HepG2 (cell line): ENCODE results near the gene RNF114. TPM values are rescaled to one million over a fixed set of nuclear protein-coding genes. Genes with fewer than 3 reads are reported as not detected.
A peak's percentile ranks its signal among the peaks of the same experiment; 100 is the strongest.

Source experiments
- EP300 ChIP-seq, 3 experiments: sonication (generic) in 1 of 3; formaldehyde crosslinking in 1 of 3; IDR thresholded peaks; 2 replicates each; pipeline versions ENCODE4 v1.5.1 to v1.6.1; 2011 to 2020; ENCODE audit warnings: low read depth in 2 of 3, low read length in 2 of 3, borderline replicate concordance in 1 of 3, improper control_type of control experiment in 1 of 3, mild to moderate bottlenecking in 1 of 3, missing genetic modification reagents in 1 of 3, moderate library complexity in 1 of 3
- FOXA1 ChIP-seq, 2 experiments: fragments of 450-650 bp in 1 of 2; sonication (generic) in 1 of 2; formaldehyde crosslinking in 1 of 2; IDR thresholded peaks; 2 replicates each; pipeline versions ENCODE4 v1.4.0 to v1.6.1; 2016 to 2020; ENCODE audit warnings: missing genetic modification reagents in 1 of 2
- FOXK1 ChIP-seq: sonication (generic); formaldehyde crosslinking; IDR thresholded peaks from 2 replicates; pipeline ENCODE4 v1.4.0; 2020; ENCODE audit warnings: low read depth, missing genetic modification reagents, borderline replicate concordance
- HNF4G ChIP-seq, 2 experiments: sonication (generic) in 1 of 2; formaldehyde crosslinking in 1 of 2; IDR thresholded peaks; 2 replicates each; pipeline versions ENCODE4 v1.4.0 to v1.6.1; 2011 to 2020; ENCODE audit warnings: borderline replicate concordance in 2 of 2, low read depth in 2 of 2, mild to moderate bottlenecking in 2 of 2, low read length in 1 of 2, missing genetic modification reagents in 1 of 2, moderate library complexity in 1 of 2
- KAT8 ChIP-seq: IDR thresholded peaks from 2 replicates; pipeline ENCODE4 v1.6.1; 2016; ENCODE audit warnings: missing genetic modification reagents, missing compliant biosample characterization
- KLF11 ChIP-seq: IDR thresholded peaks from 2 replicates; pipeline ENCODE4 v1.6.1; 2016; ENCODE audit warnings: missing compliant biosample characterization
- KMT2B ChIP-seq: IDR thresholded peaks from 2 replicates; pipeline ENCODE4 v1.6.1; 2016; ENCODE audit warnings: missing genetic modification reagents, missing compliant biosample characterization
- NFYB ChIP-seq: sonication (generic); formaldehyde crosslinking; IDR thresholded peaks from 2 replicates; pipeline ENCODE4 v1.4.0; 2020; ENCODE audit warnings: missing genetic modification reagents
- NR2F1 ChIP-seq, 2 experiments: fragments of 450-650 bp in 1 of 2; formaldehyde crosslinking in 1 of 2; IDR thresholded peaks; 2 replicates each; pipeline versions ENCODE4 v1.5.0 to v1.6.1; 2016 to 2020; ENCODE audit warnings: mild to moderate bottlenecking in 1 of 2, missing compliant biosample characterization in 1 of 2, missing genetic modification reagents in 1 of 2, moderate library complexity in 1 of 2
- SATB2 ChIP-seq: sonication (generic); formaldehyde crosslinking; IDR thresholded peaks from 2 replicates; pipeline ENCODE4 v1.5.0; 2020; ENCODE audit warnings: missing genetic modification reagents
- SETDB1 ChIP-seq: sonication (generic); formaldehyde crosslinking; IDR thresholded peaks from 2 replicates; pipeline ENCODE4 v1.5.1; 2020; ENCODE audit warnings: missing genetic modification reagents, mild to moderate bottlenecking, borderline replicate concordance
- SKI ChIP-seq: fragments of 450-650 bp; IDR thresholded peaks from one replicate; pipeline ENCODE4 v1.6.1; 2018; ENCODE audit warnings: mild to moderate bottlenecking; ENCODE audit not compliant: partially characterized antibody
- SOX13 ChIP-seq, 3 experiments: fragments of 450-650 bp in 1 of 3; sonication (generic) in 1 of 3; formaldehyde crosslinking in 1 of 3; IDR thresholded peaks in 2 of 3; conservative IDR thresholded peaks in 1 of 3; 2 replicates each; pipeline versions ENCODE4 v1.5.0 to v1.6.1; 2016 to 2020; ENCODE audit warnings: antibody characterized with exemption in 1 of 3, mild to moderate bottlenecking in 1 of 3, missing compliant biosample characterization in 1 of 3, missing genetic modification reagents in 1 of 3, moderate library complexity in 1 of 3
- SP4 ChIP-seq: sonication (generic); formaldehyde crosslinking; IDR thresholded peaks from 2 replicates; pipeline ENCODE4 v1.8.1; 2023; ENCODE audit warnings: mild to moderate bottlenecking, missing genetic modification reagents
- ZNF12 ChIP-seq: sonication (generic); formaldehyde crosslinking; IDR thresholded peaks from 2 replicates; pipeline ENCODE4 v1.5.0; 2020; ENCODE audit warnings: missing genetic modification reagents
- polyA plus RNA-seq, 8 experiments: library from polyadenylated mRNA; depleted of rRNA in 3 of 8; stranded (reverse) in 7 of 8; unstranded in 1 of 8; fragments of >200 nt; fragmentation: Illumina TruSeq in 4 of 8; extraction: Trizol in 4 of 8; gene quantifications; 2 replicates each; pipeline versions ENCODE4 v1.2.1 to v1.2.3, GENCODE V29; 2011 to 2016; ENCODE audit warnings: low read depth in 4 of 8, missing spikeins in 1 of 8, mixed read lengths in 1 of 8; ENCODE audit not compliant: insufficient read depth in 1 of 8
- total RNA-seq, 5 experiments: library from RNA; depleted of rRNA; stranded (reverse); fragments of >200 nt; fragmentation: Illumina TruSeq; extraction: Trizol; gene quantifications; 2 replicates each; pipeline ENCODE4 v1.2.3, GENCODE V29; 2016; ENCODE audit warnings: low read depth in 1 of 5
- TF ChIP-seq, protein P1 (sequence below): sonication (generic); formaldehyde crosslinking; IDR thresholded peaks from 2 replicates; pipeline ENCODE4 v1.4.0; 2020; ENCODE audit warnings: missing genetic modification reagents
- TF ChIP-seq, protein P2 (sequence below), 2 experiments: fragments of 450-650 bp in 1 of 2; sonication (generic) in 1 of 2; formaldehyde crosslinking; IDR thresholded peaks; 2 replicates each; pipeline versions ENCODE4 v1.5.0 to v1.8.0; 2020 to 2022; ENCODE audit warnings: mild to moderate bottlenecking in 1 of 2, missing genetic modification reagents in 1 of 2
- TF ChIP-seq, protein P3 (sequence below): sonication (generic); formaldehyde crosslinking; conservative IDR thresholded peaks from 2 replicates; pipeline ENCODE4 v1.5.0; 2020; ENCODE audit warnings: missing genetic modification reagents

The RNF114 gene
- total and polyA plus RNA-seq, 2 of the 13 experiments (the other 11 are each of a cell fraction or from before 2014, with no cell fraction given): 119 to 126 TPM

DNA sequence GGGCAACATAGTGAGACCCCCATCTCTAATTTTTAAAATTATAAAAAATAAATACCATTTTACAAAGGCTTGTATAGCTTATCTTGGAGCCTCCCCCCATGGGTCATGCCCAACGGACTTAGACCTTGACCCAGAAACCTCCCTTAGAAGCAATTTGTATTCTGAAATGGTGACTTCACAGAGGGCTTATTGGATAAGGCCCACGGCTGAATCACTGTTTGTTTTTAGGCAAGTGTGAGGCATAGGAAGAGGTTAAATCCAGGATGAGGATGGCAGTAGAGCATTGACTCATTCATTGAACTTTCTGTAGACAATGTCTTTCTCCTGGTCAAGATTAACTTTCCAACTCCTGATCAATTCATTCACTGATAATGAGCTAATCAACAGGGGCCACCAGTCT lies 40.3 kb downstream of the RNF114 start (continued):
- peak; percentile 38; the same call in 1 of the 2 replicates for TF ChIP-seq FOXK1 (CRISPR knock-in tag)
- TF ChIP-seq EP300 (IDR thresholded peaks at IDR 0.05; ENCODE audit: low read depth in 2 of 2, low read length in 2 of 2): peak in 1 of 2 experiments; percentile 68; a peak in 2 of 4 replicates
- peak; percentile 12; the same call in 1 of the 2 replicates for TF ChIP-seq EP300 (CRISPR knock-in tag; IDR thresholded peaks at IDR 0.05; ENCODE audit: borderline replicate concordance)
- TF ChIP-seq SKI: peak; percentile 50
- TF ChIP-seq NFYB (CRISPR knock-in tag): peak; percentile 31; the same call in 1 of the 2 replicates
- TF ChIP-seq, protein P1, sequence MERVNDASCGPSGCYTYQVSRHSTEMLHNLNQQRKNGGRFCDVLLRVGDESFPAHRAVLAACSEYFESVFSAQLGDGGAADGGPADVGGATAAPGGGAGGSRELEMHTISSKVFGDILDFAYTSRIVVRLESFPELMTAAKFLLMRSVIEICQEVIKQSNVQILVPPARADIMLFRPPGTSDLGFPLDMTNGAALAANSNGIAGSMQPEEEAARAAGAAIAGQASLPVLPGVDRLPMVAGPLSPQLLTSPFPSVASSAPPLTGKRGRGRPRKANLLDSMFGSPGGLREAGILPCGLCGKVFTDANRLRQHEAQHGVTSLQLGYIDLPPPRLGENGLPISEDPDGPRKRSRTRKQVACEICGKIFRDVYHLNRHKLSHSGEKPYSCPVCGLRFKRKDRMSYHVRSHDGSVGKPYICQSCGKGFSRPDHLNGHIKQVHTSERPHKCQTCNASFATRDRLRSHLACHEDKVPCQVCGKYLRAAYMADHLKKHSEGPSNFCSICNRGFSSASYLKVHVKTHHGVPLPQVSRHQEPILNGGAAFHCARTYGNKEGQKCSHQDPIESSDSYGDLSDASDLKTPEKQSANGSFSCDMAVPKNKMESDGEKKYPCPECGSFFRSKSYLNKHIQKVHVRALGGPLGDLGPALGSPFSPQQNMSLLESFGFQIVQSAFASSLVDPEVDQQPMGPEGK (CRISPR knock-in tag): peak; percentile 51; the same call in 1 of the 2 replicates
- TF ChIP-seq, protein P2, sequence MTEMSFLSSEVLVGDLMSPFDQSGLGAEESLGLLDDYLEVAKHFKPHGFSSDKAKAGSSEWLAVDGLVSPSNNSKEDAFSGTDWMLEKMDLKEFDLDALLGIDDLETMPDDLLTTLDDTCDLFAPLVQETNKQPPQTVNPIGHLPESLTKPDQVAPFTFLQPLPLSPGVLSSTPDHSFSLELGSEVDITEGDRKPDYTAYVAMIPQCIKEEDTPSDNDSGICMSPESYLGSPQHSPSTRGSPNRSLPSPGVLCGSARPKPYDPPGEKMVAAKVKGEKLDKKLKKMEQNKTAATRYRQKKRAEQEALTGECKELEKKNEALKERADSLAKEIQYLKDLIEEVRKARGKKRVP (CRISPR knock-in tag; IDR thresholded peaks at IDR 0.05): peak in 1 of 2 experiments; percentile 57; a peak in 1 of 4 replicates
- no peak for TF ChIP-seq FOXA1 (IDR thresholded peaks at IDR 0.05)
- TF ChIP-seq FOXA1 (CRISPR knock-in tag; IDR thresholded peaks at IDR 0.05): peak; percentile 78
- TF ChIP-seq SP4 (CRISPR knock-in tag): no peak
- no peak for TF ChIP-seq SETDB1 (CRISPR knock-in tag)
- peak; percentile 85; the same call in 1 of the 2 replicates for TF ChIP-seq ZNF12 (CRISPR knock-in tag)
- TF ChIP-seq, protein P3, sequence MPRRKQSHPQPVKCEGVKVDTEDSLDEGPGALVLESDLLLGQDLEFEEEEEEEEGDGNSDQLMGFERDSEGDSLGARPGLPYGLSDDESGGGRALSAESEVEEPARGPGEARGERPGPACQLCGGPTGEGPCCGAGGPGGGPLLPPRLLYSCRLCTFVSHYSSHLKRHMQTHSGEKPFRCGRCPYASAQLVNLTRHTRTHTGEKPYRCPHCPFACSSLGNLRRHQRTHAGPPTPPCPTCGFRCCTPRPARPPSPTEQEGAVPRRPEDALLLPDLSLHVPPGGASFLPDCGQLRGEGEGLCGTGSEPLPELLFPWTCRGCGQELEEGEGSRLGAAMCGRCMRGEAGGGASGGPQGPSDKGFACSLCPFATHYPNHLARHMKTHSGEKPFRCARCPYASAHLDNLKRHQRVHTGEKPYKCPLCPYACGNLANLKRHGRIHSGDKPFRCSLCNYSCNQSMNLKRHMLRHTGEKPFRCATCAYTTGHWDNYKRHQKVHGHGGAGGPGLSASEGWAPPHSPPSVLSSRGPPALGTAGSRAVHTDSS: no peak
- 0 out of 2 replicates have a peak, but pooled peaks have one; percentile 43 for TF ChIP-seq KAT8 (CRISPR knock-in tag)
- TF ChIP-seq KLF11: no peak; the same call in none of the 2 replicates
- TF ChIP-seq SATB2 (CRISPR knock-in tag): no peak
- 0 out of 2 replicates have a peak, but pooled peaks have one; percentile 60 for TF ChIP-seq HNF4G (IDR thresholded peaks at IDR 0.05; ENCODE audit: borderline replicate concordance, low read depth, low read length)
- TF ChIP-seq HNF4G (CRISPR knock-in tag; IDR thresholded peaks at IDR 0.05; ENCODE audit: borderline replicate concordance, low read depth): no peak
- no peak for TF ChIP-seq SOX13 (IDR thresholded peaks at IDR 0.05)
- TF ChIP-seq SOX13 (CRISPR knock-in tag; conservative IDR thresholded peaks at IDR 0.05 in 1 of 2, IDR thresholded peaks at IDR 0.05 in 1 of 2): peak in 1 of 2 experiments; percentile 67; a peak in 2 of 4 replicates
- no peak for TF ChIP-seq KMT2B (CRISPR knock-in tag)
- peak; percentile 66 to 79; a peak in 2 of 4 replicates for TF ChIP-seq NR2F1 (CRISPR knock-in tag; IDR thresholded peaks at IDR 0.05)
